ENCODE results near the gene ATE1. TPM values are rescaled to one million over a fixed set of nuclear protein-coding genes. Genes with fewer than 3 reads are reported as not detected.

Gene ATE1
- total and polyA plus RNA-seq, 4 donors: 8.3 to 30.0 (median 17.8) TPM

GRCh38 chr10:121900443-121901174 lies 27.2 kb downstream of the ATE1 start:
- Histone ChIP-seq H3K9me3 (ENCODE audit: control insufficient read depth, low read length) (no peaks in the 10 kb centered on the region), H3K36me3 (ENCODE audit: control insufficient read depth in 1 of 2, insufficient read depth in 2 of 2, low read length in 1 of 2) (no peaks in the 10 kb centered on the region), H3K27me3 (ENCODE audit: control insufficient read depth in 1 of 2, insufficient read depth in 2 of 2, low read length in 1 of 2) (no peaks in the 10 kb centered on the region), H3K4me1 (ENCODE audit: control insufficient read depth in 1 of 2, insufficient read depth in 2 of 2, low read length in 2 of 2) (no peaks in the 10 kb centered on the region), H3K27ac (ENCODE audit: low read depth in 1 of 2, low read length in 2 of 2) (no peak overlapping the region), H3K4me3 (ENCODE audit: low read length in 2 of 2) (no peak overlapping the region)
- intact Hi-C loops (cut with DNase I): loop anchor here in 1 of 2 donors (5.0 kb wide), 1 partner anchor 958 kb away; no protein-coding TSS in a partner anchor
- ATAC-seq (ENCODE audit: low FRiP score): no peak
- no peak for DNase-seq
- 44 to 48% methylated on average over 10 of the region's 10 CpGs for WGBS, 2 donors

GRCh38 chr10:121899727-121900126 lies 28.1 kb downstream of the ATE1 start:
- ATAC-seq (ENCODE audit: low FRiP score): no peak
- DNase-seq: no peak
- Histone ChIP-seq H3K36me3 (ENCODE audit: control insufficient read depth in 1 of 2, insufficient read depth in 2 of 2, low read length in 1 of 2) (no peaks in the 10 kb centered on the region), H3K4me1 (ENCODE audit: control insufficient read depth in 1 of 2, insufficient read depth in 2 of 2, low read length in 2 of 2) (no peaks in the 10 kb centered on the region), H3K9me3 (ENCODE audit: control insufficient read depth, low read length) (no peaks in the 10 kb centered on the region), H3K27me3 (ENCODE audit: control insufficient read depth in 1 of 2, insufficient read depth in 2 of 2, low read length in 1 of 2) (no peaks in the 10 kb centered on the region), H3K4me3 (ENCODE audit: low read length in 2 of 2) (no peak overlapping the region), H3K27ac (ENCODE audit: low read depth in 1 of 2, low read length in 2 of 2) (no peak overlapping the region)
- WGBS, 2 donors: 83 to 91% methylated on average over 4 of the region's 4 CpGs
- intact Hi-C loops (cut with DNase I): loop anchor here in 1 of 2 donors (5.0 kb wide), 1 partner anchor 957 kb away; no protein-coding TSS in a partner anchor

GRCh38 chr10:121891103-121891502 lies 36.7 kb downstream of the ATE1 start:
- Histone ChIP-seq H3K36me3 (ENCODE audit: control insufficient read depth in 1 of 2, insufficient read depth in 2 of 2, low read length in 1 of 2) (no peaks in the 10 kb centered on the region), H3K4me3 (ENCODE audit: low read length in 2 of 2) (no peak overlapping the region), H3K9me3 (ENCODE audit: control insufficient read depth, low read length) (no peaks in the 10 kb centered on the region), H3K27me3 (ENCODE audit: control insufficient read depth in 1 of 2, insufficient read depth in 2 of 2, low read length in 1 of 2) (no peaks in the 10 kb centered on the region), H3K27ac (ENCODE audit: low read depth in 1 of 2, low read length in 2 of 2) (no peak overlapping the region), H3K4me1 (ENCODE audit: control insufficient read depth in 1 of 2, insufficient read depth in 2 of 2, low read length in 2 of 2) (no peaks in the 10 kb centered on the region)
- DNase-seq: no peak
- intact Hi-C loops (cut with DNase I): no loop called here
- no peak for ATAC-seq (ENCODE audit: low FRiP score)
- 74 to 82% methylated on average over 5 of the region's 5 CpGs for WGBS, 2 donors

- no peaks in the 10 kb centered on the region for H3K9me3 ChIP-seq (ENCODE audit: control insufficient read depth, low read length)
- H3K4me3 ChIP-seq (ENCODE audit: low read length in 2 of 2): no peak overlapping the region
- H3K27ac ChIP-seq (ENCODE audit: low read depth in 1 of 2, low read length in 2 of 2): no peak overlapping the region
- no peaks in the 10 kb centered on the region for H3K4me1 ChIP-seq (ENCODE audit: control insufficient read depth in 1 of 2, insufficient read depth in 2 of 2, low read length in 2 of 2)
- WGBS, 2 donors: 65 to 68% methylated on average over 5 of the region's 5 CpGs
- intact Hi-C loops (cut with DNase I): loop anchor here (5.0 to 10.0 kb wide), 4 partner anchors 64 to 947 kb away; no protein-coding TSS in a partner anchor
- no peaks in the 10 kb centered on the region for H3K27me3 ChIP-seq (ENCODE audit: control insufficient read depth in 1 of 2, insufficient read depth in 2 of 2, low read length in 1 of 2)
- no peaks in the 10 kb centered on the region for H3K36me3 ChIP-seq (ENCODE audit: control insufficient read depth in 1 of 2, insufficient read depth in 2 of 2, low read length in 1 of 2)
- ATAC-seq (ENCODE audit: low FRiP score) (no peak), DNase-seq (no peak)
Measured at GRCh38 chr10:121889212-121889611, 38.6 kb downstream of the ATE1 start.

- no peaks in the 10 kb centered on the region for H3K27me3 ChIP-seq (ENCODE audit: control insufficient read depth in 1 of 2, insufficient read depth in 2 of 2, low read length in 1 of 2)
- H3K4me1 ChIP-seq (ENCODE audit: control insufficient read depth in 1 of 2, insufficient read depth in 2 of 2, low read length in 2 of 2): no peaks in the 10 kb centered on the region
- H3K9me3 ChIP-seq (ENCODE audit: control insufficient read depth, low read length): no peaks in the 10 kb centered on the region
- no peaks in the 10 kb centered on the region for H3K36me3 ChIP-seq (ENCODE audit: control insufficient read depth in 1 of 2, insufficient read depth in 2 of 2, low read length in 1 of 2)
- no peak for DNase-seq
- H3K27ac ChIP-seq (ENCODE audit: low read depth in 1 of 2, low read length in 2 of 2): no peak overlapping the region
- H3K4me3 ChIP-seq (ENCODE audit: low read length in 2 of 2): no peak overlapping the region
- WGBS, 2 donors: 46 to 48% methylated on average over 7 of the region's 7 CpGs
- intact Hi-C loops (cut with DNase I): loop anchor here (5.0 to 10.0 kb wide), 4 partner anchors 62 to 945 kb away; no protein-coding TSS in a partner anchor
- no peak for ATAC-seq (ENCODE audit: low FRiP score)
Measured at GRCh38 chr10:121886997-121887622, 40.7 kb downstream of the ATE1 start.

GRCh38 chr10:121886181-121886580 lies 41.6 kb downstream of the ATE1 start:
- H3K36me3 ChIP-seq (ENCODE audit: control insufficient read depth in 1 of 2, insufficient read depth in 2 of 2, low read length in 1 of 2): no peaks in the 10 kb centered on the region
- no peaks in the 10 kb centered on the region for H3K4me1 ChIP-seq (ENCODE audit: control insufficient read depth in 1 of 2, insufficient read depth in 2 of 2, low read length in 2 of 2)
- H3K9me3 ChIP-seq (ENCODE audit: control insufficient read depth, low read length): no peaks in the 10 kb centered on the region
- DNase-seq (no peak), ATAC-seq (ENCODE audit: low FRiP score) (no peak)
- no peak overlapping the region for H3K27ac ChIP-seq (ENCODE audit: low read depth in 1 of 2, low read length in 2 of 2)
- H3K27me3 ChIP-seq (ENCODE audit: control insufficient read depth in 1 of 2, insufficient read depth in 2 of 2, low read length in 1 of 2): no peaks in the 10 kb centered on the region
- intact Hi-C loops (cut with DNase I): loop anchor here (5.0 to 10.0 kb wide), 4 partner anchors 61 to 944 kb away; no protein-coding TSS in a partner anchor
- H3K4me3 ChIP-seq (ENCODE audit: low read length in 2 of 2): no peak overlapping the region
- WGBS, 2 donors: 84 to 87% methylated on average over 5 of the region's 5 CpGs

GRCh38 chr10:121880895-121881294 lies 46.9 kb downstream of the ATE1 start:
- no peak for DNase-seq
- intact Hi-C loops (cut with DNase I): loop anchor here in 1 of 2 donors (10.0 kb wide), 2 partner anchors 56 to 146 kb away; no protein-coding TSS in a partner anchor
- Histone ChIP-seq H3K4me3 (ENCODE audit: low read length in 2 of 2) (no peak overlapping the region), H3K27ac (ENCODE audit: low read depth in 1 of 2, low read length in 2 of 2) (no peak overlapping the region), H3K4me1 (ENCODE audit: control insufficient read depth in 1 of 2, insufficient read depth in 2 of 2, low read length in 2 of 2) (no peaks in the 10 kb centered on the region), H3K36me3 (ENCODE audit: control insufficient read depth in 1 of 2, insufficient read depth in 2 of 2, low read length in 1 of 2) (no peaks in the 10 kb centered on the region), H3K27me3 (ENCODE audit: control insufficient read depth in 1 of 2, insufficient read depth in 2 of 2, low read length in 1 of 2) (no peaks in the 10 kb centered on the region), H3K9me3 (ENCODE audit: control insufficient read depth, low read length) (no peaks in the 10 kb centered on the region)
- no peak for ATAC-seq (ENCODE audit: low FRiP score)

- intact Hi-C loops (cut with DNase I): no loop called here
- no peaks in the 10 kb centered on the region for H3K27me3 ChIP-seq (ENCODE audit: control insufficient read depth in 1 of 2, insufficient read depth in 2 of 2, low read length in 1 of 2)
- no peaks in the 10 kb centered on the region for H3K4me1 ChIP-seq (ENCODE audit: control insufficient read depth in 1 of 2, insufficient read depth in 2 of 2, low read length in 2 of 2)
- no peaks in the 10 kb centered on the region for H3K36me3 ChIP-seq (ENCODE audit: control insufficient read depth in 1 of 2, insufficient read depth in 2 of 2, low read length in 1 of 2)
- H3K9me3 ChIP-seq (ENCODE audit: control insufficient read depth, low read length): no peaks in the 10 kb centered on the region
- no peak overlapping the region for H3K27ac ChIP-seq (ENCODE audit: low read depth in 1 of 2, low read length in 2 of 2)
- ATAC-seq (ENCODE audit: low FRiP score) (no peak), DNase-seq (no peak)
- no peak overlapping the region for H3K4me3 ChIP-seq (ENCODE audit: low read length in 2 of 2)
- 93 to 96% methylated on average over 4 of the region's 4 CpGs for WGBS, 2 donors
Measured at GRCh38 chr10:121879476-121879875, 48.4 kb downstream of the ATE1 start.

- no peaks in the 10 kb centered on the region for H3K4me1 ChIP-seq (ENCODE audit: control insufficient read depth in 1 of 2, insufficient read depth in 2 of 2, low read length in 2 of 2)
- no peaks in the 10 kb centered on the region for H3K27me3 ChIP-seq (ENCODE audit: control insufficient read depth in 1 of 2, insufficient read depth in 2 of 2, low read length in 1 of 2)
- H3K4me3 ChIP-seq (ENCODE audit: low read length in 2 of 2): no peak overlapping the region
- H3K9me3 ChIP-seq (ENCODE audit: control insufficient read depth, low read length): no peaks in the 10 kb centered on the region
- ATAC-seq (ENCODE audit: low FRiP score) (no peak), DNase-seq (no peak)
- WGBS, 2 donors: 88 to 89% methylated on average over 3 of the region's 3 CpGs
- H3K36me3 ChIP-seq (ENCODE audit: control insufficient read depth in 1 of 2, insufficient read depth in 2 of 2, low read length in 1 of 2): peaks cover 0 to 4% of the 10 kb centered on the region in 2 donors
- intact Hi-C loops (cut with DNase I): no loop called here
- no peak overlapping the region for H3K27ac ChIP-seq (ENCODE audit: low read depth in 1 of 2, low read length in 2 of 2)
Measured at GRCh38 chr10:121873236-121873635, 54.6 kb downstream of the ATE1 start.
